ENCODE data around the gene ATP2B2.
"Not testable (repeated sequence)": the region's sequence is repeated elsewhere in the genome, so short reads cannot be mapped to it uniquely, and the experiment has no call there.

ATP2B2 gene

DNA sequence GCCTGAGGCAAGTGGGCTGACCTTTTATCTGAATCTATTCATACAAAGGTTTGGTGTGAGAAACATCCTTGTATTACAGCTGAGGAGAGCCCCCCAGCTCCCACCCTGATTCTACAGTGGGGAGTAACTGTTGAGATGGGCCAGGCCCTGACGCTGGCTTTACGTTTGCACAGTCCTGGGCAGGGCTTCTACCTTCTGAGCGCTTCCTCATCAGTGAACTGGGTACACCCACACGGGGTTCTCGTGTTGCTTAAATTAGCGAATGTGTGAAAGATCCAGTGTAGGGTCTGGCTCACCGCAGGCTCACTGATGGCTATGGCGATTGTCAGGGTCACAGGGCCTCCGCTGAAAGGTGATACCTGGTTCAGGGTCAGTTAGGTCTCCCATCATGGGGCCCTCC lies 205.3 kb downstream of the ATP2B2 start:
- FAIRE-seq, result no peak
- no peak for TF ChIP-seq POLR2A (IDR thresholded peaks at IDR 0.05; ENCODE audit: low read depth, low read length)
- no peak for DNase-seq (ENCODE audit: insufficient read length, low spot score)

GRCh38 chr3:10299679-10300078 lies 205.7 kb downstream of the ATP2B2 start:
- FAIRE-seq, result no peak
- no peak for DNase-seq (ENCODE audit: insufficient read length, low spot score)
- TF ChIP-seq POLR2A (IDR thresholded peaks at IDR 0.05; ENCODE audit: low read depth, low read length), result no peak

GRCh38 chr3:10299175-10299574 lies 206.2 kb downstream of the ATP2B2 start:
- DNase-seq (ENCODE audit: insufficient read length, low spot score) (no peak), FAIRE-seq (no peak)

DNA sequence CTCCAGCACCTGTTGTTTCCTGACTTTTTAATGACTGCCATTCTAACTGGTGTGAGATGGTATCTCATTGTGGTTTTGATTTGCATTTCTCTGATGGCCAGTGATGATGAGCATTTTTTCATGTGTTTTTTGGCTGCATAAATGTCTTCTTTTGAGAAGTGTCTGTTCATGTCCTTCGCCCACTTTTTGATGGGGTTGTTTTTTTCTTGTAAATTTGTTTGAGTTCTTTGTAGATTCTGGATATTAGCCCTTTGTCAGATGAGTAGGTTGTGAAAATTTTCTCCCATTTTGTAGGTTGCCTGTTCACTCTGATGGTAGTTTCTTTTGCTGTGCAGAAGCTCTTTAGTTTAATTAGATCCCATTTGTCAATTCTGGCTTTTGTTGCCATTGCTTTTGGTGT lies 207.3 kb downstream of the ATP2B2 start:
- FAIRE-seq; DNase-seq (ENCODE audit: insufficient read length, low spot score): not testable (repeated sequence)

More at GRCh38 chr3:10299175-10299574, 206.2 kb downstream of the ATP2B2 start:
- no peak for TF ChIP-seq POLR2A (IDR thresholded peaks at IDR 0.05; ENCODE audit: low read depth, low read length)

GRCh38 chr3:10294030-10294586 lies 211.3 kb downstream of the ATP2B2 start:
- no peak for DNase-seq (ENCODE audit: insufficient read length, low spot score)
- TF ChIP-seq POLR2A (IDR thresholded peaks at IDR 0.05; ENCODE audit: low read depth, low read length), result no peak
- no peak for FAIRE-seq

DNA sequence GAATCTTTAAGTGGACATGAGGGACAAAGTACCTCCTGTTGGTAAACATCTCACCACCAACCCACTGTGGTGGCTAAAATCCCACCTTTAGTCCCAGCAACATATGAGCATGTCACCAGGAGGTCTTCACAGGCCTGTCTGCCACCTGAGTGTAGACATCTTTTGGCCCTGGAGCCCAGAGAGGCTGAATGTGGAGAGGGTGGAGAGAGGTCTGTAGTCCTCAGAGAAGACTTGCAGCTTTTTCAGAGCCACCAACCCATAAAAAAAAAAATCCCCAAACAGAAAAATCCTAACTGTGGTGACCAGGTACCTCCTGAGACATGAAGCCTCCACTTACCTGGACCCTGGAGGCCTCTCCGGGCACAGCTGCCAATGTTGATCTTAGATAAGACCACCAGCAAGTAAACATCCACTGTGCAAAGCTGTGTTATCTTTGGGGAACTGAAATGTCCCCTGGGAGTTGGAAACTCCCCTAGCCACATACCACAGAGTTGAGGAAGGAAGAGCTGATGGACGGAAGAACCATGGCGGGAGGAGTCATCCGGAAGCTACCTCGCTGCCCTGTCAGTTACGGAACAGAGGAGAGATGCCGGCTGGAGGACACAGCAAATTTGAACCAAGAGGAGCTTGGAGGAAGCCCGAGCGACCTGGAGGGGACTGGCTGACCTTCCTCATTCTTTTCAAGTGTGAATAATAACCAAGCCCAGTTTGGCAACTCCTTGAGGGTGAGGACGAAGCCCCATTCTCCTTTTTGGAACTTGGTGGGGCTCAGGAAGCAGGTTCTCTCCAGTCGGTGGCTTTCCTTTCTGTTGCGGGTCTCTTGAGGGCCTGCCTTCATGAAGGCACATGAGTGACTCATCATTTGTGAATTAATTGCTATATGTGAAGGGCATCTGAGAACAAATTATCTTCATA lies 212.6 kb downstream of the ATP2B2 start, which contains the start of gene GHRL:
Gene GHRL (minus strand): TSS at position 443 of the 915 bp plus-strand sequence. CDS start 2,767 bp downstream, outside the sequence.
- DNase-seq (ENCODE audit: insufficient read length, low spot score) (no peak), FAIRE-seq (no peak)

GRCh38 chr3:10291641-10292040 lies 213.7 kb downstream of the ATP2B2 start:
- no peak for TF ChIP-seq POLR2A (IDR thresholded peaks at IDR 0.05; ENCODE audit: low read depth, low read length)
- DNase-seq (ENCODE audit: insufficient read length, low spot score) (no peak), FAIRE-seq (no peak)

More for the DNA sequence above, 212.6 kb downstream of the ATP2B2 start, which contains the start of gene GHRL:
- TF ChIP-seq POLR2A (IDR thresholded peaks at IDR 0.05; ENCODE audit: low read depth, low read length), result no peak

DNA sequence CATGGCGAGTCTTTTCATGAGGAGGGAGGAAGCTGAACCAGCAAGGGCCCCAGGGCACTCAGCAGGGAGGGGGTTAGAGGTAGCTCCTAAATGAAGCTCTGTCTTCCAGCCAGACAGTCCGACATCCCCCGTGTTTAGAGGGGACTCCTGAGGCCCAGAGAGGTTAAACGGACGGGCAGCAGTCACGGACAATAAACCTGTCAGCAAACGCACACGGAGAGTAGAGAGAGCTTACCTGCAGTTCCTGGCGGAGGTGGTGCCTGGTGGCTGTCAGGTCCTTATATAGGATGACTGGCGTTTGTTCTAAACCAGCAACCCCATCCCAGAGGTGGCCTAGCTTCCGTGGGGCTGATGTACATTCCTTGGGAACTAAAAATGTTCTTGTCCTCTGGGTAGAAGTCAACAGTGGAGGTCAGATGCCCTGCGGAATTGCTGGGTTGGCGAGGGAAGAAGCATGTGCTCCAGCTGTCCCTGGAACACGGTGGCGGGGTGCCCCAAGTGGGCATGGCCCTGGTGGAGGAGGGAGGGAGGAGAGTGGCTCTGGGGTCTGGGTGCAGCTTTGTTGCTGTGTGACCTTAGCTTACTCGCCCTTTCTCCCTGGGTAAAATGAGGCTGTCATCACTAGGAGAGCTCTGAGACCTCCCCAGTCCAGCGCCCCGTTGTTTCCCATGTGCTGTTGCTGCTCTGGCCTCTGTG lies 214.8 kb downstream of the ATP2B2 start:
- TF ChIP-seq POLR2A (IDR thresholded peaks at IDR 0.05; ENCODE audit: low read depth, low read length), result no peak
- no peak for FAIRE-seq
- DNase-seq (ENCODE audit: insufficient read length, low spot score), result no peak

DNA sequence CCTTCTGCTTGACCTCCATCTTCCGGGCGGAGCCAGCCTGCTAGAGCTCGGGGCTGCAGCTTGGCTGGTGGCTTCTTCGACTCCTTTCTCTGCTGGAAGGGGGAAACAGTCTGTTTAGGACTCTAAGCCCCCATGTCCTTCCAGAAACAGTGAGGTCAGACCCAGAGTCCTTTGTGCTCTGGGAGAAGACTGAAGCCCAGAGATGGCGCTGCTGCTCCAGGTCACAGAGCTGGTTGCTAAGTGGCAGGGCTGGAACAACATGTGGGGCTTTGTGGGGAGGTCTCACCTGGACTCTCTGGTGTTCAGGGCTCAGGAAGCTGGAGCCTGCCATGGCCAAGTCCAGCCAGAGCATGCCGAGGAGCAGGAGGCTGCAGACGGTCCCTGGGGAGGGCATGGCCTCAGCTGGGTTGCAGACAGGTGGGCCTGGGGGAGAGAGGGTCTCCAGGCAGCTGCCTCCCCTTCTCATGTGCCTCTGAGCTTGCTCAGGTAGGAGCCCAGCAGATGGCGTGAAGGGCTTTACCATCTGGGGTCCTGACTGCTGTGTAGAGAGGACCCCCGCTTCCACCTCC lies 215.5 kb downstream of the ATP2B2 start:
- no peak for FAIRE-seq
- no peak for DNase-seq (ENCODE audit: insufficient read length, low spot score)
- no peak for TF ChIP-seq POLR2A (IDR thresholded peaks at IDR 0.05; ENCODE audit: low read depth, low read length)

DNA sequence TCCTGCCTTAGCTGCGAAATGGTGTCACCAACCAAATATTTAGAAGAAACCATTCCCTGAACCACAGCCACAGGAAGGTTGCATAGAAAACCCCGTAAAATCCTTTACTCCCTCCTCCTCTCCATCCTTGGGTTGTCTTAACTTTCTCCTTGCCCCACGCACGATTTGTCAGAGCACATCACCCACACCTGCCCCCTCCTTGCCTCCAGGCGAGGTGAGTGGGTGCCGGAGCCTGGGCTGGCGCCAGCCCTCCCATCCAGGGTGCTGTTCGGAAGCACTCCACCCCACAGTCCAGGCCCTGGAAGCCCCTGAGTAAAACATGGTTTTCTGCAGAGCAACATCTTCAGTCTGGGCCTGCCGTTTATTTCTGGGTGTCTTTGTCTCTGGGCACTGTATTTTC lies 216.3 kb downstream of the ATP2B2 start:
- no peak for TF ChIP-seq POLR2A (IDR thresholded peaks at IDR 0.05; ENCODE audit: low read depth, low read length)
- FAIRE-seq (no peak), DNase-seq (ENCODE audit: insufficient read length, low spot score) (no peak)

DNA sequence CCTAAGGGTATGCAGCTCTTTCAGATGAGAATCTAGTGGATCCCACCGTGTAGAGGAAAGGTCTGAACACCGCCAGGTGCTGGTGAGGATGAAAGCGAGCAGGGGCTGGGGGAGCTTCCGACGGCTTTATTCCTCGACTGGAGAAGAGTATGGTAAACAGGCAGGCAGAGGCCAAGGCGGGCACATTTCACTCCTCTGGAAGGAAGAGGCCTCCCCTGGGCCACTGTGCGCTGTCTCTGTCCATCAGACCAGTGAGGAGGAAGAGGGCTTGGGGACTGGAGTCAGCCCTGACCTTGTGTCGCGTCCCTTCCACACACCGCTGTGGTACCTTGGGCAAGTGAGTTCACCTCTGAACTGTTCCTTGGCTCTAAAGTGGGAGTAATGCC lies 216.8 kb downstream of the ATP2B2 start:
- FAIRE-seq, result no peak
- no peak for DNase-seq (ENCODE audit: insufficient read length, low spot score)
- TF ChIP-seq POLR2A (IDR thresholded peaks at IDR 0.05; ENCODE audit: low read depth, low read length), result no peak

- FAIRE-seq, result no peak
- DNase-seq (ENCODE audit: insufficient read length, low spot score), result no peak
- TF ChIP-seq POLR2A (IDR thresholded peaks at IDR 0.05; ENCODE audit: low read depth, low read length), result no peak
These were observed 217.3 kb downstream of the ATP2B2 start for GRCh38 chr3:10287936-10288574.

GRCh38 chr3:10286596-10287295 lies 218.6 kb downstream of the ATP2B2 start:
- FAIRE-seq (peak; percentile 87), DNase-seq (ENCODE audit: insufficient read length, low spot score) (peak; percentile 82)
- TF ChIP-seq POLR2A (IDR thresholded peaks at IDR 0.05; ENCODE audit: low read depth, low read length), result no peak
